ENCODE measurements around the gene CCNC.

DNA sequence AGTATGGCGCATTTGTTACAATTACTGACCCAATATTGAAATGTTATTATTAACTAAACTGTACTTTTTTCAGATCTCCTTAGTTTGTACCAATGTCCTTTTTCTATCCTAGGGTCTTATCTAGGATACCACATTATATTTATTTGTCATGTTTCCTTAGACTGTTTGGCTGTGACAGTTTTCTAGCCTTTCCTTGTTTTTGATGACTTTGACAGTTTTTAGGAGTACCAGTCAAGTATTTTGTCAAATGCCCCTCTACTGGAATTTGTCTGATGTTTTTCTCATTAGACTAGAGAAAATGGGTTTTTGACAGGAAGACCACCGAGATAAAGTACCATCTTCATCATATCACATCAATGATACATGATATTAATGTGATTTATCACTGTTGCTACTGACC is 14.6 kb downstream of the CCNC start:
- no peak for TF ChIP-seq CTCF (IDR thresholded peaks at IDR 0.05)
- no peak for TF ChIP-seq POLR2AphosphoS5 (IDR thresholded peaks at IDR 0.05)

Data from upper lobe of left lung (tissue), 4 donors.